HPDE6-E6E7 (cell line): Measurements from ENCODE around the gene GRAMD2A.

ENCODE experiments used
- DNase-seq: peaks from one replicate; pipeline ENCODE4 v3.0.0; 2011; ENCODE audit warnings: missing footprints; ENCODE audit errors: extremely low spot score

GRAMD2A gene

DNA sequence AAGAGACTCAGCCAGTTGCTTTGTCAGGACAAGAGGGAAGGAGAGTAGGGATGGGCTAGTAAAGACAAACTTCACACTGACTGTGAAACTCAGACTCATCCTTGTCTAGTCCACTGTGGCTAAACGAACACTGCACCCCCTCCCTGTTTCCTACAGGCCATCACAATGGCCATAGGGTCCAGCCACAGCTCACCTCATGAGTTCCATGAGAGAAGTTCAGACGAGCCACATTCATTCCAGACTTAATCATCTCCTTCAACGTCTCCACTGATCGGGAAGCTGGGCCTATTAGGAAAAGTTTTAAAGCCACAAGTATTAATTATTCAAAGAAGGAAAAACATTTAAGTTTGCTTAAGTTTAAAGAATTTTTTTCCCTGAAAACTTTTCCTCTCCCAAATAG is 19.6 kb upstream of the GRAMD2A start:
- DNase-seq, result no peak

DNA sequence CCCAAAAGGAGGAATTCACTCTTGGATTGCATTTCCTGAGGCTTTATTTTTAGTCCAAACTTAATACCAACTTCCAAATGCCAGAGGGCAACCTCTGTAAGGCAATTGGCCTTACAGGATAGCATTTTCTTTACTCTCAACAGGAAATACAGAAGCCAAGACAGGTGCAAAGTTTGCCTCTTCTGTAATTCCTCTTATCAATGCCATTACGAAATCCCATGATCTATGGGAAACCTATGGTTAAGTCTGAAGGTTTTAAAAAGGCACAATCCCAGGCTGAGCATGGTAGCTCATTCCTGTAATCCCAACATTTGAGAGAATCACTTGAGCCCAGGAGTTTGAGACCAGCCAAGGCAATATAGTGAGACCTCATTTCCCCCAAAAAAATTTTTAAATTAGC is 18.5 kb upstream of the GRAMD2A start:
- no peak for DNase-seq

DNA sequence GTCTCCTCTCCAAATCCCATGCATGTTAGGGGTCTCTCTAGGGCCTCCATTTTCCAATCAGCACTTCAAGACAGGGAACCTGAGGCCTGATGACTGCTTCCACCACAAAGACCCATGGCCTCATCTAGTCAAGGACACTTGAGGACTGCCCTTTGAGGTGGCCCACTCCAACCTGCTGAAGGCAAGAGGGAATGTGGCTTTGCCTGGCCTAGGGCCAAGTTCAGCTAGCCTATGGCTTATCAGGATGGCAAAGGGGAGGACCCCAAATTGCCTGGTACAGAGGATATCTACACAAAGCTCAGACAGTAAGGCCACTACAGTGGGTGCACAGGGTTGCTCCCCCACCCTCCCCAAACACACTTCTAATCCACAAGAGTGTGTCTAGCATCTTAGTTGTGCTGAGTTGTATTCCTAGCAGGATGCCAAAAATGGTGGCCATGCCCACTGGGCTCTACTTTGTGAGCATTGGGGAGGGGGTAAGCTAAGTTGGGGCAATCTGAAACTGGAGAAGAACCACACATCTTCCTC is 10.0 kb upstream of the GRAMD2A start:
- no peak for DNase-seq

DNA sequence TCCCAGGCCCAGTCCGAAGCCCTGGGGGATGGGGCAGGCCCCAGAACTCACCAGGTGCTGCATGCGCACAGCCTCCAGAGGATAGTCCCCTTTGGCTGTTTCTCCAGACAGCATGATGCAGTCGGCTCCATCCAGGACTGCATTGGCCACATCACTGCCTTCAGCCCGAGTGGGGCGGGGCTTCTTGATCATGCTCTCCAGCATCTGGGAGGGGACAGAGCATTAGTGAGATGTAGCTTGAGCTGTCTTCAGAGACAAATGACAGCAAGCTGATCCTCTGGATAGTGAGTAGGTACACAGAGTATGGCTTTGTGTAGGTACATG is 9.1 kb upstream of the GRAMD2A start:
- DNase-seq, result no peak

DNA sequence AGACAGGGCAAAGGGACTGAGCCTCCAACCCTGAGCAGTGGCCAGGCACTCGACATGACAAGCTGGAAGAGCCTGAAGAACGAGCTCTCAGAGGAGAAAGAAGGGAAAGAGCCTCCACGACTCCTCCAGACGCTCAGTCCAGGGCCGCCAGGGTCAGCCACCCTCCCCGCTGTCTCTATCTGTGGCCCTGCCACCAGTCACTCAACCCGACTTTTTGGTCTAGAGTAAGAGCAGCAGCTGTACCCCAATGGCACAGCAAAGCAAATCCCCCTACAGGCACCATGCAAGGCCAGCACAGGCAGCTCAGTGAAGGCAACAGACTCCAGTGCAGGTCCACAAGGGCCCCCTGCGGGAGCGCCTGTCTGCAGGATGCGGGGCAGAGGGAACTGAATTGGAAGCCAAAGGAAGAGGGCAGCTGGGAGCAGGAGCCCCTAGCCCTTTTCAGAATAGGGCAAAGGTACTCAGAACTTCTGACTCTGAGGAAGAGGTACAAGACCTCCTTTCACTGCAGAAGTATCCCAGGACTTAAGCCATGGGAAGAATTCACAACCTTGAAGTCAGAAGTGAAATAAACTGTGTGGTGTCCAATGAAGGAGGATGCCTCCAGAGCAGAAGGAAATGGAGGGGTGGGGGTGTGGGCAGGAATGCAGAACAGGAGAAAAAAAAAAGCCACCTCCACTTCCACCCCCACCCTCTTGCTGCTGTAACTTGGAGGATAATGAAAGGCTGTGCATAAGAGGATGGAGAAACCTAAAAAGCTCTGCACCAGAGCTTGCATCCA is 8.5 kb upstream of the GRAMD2A start:
- no peak for DNase-seq

DNA sequence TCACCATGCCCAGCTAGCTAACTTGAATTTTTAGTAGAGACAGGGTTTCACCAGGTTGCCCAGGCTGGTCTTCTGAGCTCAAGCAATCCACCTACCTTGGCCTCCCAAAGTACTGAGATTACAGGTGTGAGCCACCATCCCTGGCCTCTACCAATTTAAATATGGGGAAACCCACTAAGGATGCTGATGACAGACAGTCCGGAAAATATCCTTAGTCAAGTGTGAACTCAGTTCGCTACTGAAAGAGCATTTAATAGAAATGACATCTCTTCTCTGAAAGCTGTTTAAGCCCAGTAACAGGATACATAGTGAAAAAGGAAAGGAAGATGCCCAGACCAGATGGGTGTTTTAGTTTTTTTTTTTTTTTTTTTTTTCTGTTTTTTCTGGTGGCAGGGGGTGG is 7.7 kb upstream of the GRAMD2A start:
- DNase-seq, result no peak

DNA sequence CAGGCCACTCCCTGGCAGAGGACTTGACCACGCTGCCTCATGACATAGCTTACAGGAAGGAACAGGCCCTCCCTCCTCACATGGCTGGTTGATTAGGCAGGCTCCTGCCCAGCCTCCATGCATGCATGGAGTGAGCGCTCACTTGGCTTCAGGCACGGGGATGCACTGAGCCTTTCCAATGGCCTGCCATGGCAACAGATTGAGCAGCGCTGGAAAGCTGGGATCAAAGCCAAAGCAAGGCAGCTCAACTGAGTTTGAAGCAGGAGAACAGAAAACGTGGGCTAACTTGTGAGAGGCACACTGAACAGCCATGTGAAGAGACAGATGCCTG is 5.9 kb upstream of the GRAMD2A start:
- peak; percentile 86 for DNase-seq

DNA sequence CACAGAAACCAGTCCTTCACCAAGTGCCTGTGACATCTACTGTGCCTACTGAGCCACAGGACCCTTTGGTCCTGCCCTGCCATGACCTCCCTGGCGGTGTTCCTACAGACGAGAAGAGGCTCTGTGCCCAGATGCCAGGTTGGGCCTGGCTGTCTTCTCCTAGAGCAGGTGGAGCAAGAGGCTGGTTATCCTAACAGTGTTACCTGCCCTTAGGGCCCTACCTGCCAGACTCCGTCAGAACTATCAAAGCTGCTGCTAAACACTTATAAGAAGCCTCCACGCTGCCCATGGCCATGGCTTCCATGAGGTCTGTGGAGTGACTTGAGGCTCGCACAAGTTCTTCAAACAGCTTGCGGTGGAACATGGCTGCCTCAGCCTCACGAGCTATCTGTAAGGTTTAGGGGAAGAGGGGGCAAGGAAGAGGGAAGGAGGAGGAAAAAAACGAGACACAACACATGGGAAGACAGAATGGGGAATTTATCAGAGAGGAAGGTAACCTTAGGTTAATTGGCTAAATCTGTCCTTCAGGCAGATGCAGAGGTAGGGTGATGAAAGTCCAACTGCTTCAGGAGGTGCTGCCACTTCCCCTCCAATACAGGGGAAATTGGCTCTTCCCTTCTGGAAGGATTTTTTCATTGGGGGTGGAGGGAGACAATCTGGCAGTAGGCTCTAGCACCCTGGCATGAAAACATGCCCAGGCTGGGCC is 5.4 kb upstream of the GRAMD2A start:
- DNase-seq, result no peak

DNA sequence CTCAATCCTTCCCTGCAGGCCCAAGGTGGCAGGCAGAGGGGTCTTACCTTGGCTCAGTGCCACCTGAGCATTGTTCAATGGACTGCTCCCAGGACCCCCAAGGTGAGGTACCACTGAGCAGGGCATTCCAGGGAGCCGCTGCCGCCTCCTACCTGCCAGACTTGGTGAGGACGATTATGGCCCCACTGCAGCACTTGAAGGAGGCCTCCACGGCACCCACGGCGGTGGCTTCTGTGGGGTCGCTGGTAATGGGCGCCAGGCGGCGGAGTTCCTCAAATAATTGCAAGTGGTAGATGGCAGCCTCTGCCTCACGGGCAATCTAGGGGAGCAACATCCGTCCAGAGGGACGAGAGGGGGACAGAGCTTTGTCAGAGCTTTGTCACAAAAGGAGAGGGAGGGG is 4.7 kb upstream of the GRAMD2A start:
- DNase-seq, result no peak

DNA sequence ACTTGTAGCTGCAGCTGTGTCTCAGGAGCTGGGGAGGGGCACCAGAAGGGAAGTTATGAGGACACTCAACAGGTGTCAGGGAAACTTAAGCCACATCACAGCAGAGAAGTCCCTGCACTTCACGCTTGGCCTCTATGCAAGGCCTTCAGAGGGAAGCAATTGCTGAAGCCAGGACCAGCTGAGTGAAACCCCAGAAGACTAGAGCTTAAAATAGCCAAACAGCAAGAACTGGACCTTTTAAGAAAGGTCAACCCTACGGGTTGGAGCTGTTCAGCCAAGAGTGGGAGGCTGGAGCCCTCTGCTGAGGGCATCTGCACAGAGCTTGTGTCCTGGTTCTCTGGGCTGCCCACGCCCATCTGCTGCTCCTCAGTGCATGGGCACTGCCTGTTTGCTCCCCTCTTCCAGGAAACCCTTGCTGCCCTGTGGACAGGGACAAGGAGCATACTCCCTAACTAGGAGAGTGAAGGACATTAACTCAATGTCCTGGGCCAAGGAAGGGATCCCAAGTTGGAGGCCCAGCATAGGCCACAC is 3.9 kb upstream of the GRAMD2A start:
- no peak for DNase-seq

DNA sequence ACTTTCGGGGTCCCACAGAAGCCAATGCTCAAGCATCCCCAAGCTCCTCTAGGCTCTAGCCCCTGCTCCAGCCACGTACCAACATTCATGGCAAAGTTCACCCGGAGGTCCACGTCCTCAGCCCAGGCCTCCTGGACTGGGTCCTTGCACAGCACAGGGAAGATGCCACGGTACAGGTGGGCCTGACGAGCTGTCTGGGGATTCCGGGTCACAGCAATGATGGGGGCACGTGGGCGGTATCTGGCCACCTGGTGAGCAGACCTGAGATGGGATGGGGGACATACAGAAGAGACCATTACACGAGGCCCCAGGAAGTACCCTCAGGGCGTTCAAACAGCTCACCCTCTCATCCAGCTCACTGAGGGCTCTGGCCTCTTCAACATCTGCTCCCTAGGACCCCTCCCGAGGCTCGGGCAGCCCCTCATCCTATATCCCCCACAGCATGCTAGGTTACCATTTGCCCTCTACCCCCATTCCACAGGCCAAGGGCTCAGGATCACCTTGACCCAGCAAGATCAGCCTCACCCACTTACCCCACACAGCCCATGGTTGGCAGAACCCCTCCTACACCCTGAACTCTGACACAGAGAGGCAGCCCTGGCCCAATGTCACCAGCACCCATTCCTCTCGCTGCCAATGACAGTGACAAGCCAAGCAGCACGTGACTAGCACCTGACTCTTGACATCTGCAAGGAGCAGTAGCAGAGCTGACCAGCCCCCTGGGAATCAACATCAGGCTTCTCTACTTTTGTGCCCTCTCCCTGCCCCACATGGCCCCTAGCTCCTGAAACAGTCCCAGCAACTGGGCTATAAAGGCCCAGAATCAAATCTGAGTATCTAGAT is 3.0 kb upstream of the GRAMD2A start:
- DNase-seq, result no peak

DNA sequence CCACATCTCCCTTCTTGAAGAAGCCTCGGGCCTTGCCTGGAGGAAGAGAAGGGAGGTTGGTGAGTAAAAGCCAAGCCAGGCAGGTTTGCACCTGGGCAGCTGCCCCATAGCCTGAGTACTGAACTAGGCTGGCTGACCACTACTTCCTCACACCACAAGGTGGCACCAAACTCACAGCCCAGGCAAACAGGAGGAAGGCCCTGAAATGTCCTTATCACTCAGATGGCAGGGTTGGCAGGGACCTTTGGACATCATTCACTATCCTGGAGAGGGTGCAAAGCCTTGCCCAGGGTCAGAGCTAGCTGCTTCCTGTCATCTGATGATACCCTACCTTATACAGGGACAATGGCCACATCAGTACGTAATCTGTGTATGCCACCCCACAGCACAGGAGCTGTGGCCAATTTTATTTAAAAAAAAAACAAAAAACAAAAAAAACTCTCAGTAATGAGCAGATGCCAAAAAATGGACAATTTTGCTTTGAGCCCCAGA is 2.2 kb upstream of the GRAMD2A start:
- no peak for DNase-seq

DNA sequence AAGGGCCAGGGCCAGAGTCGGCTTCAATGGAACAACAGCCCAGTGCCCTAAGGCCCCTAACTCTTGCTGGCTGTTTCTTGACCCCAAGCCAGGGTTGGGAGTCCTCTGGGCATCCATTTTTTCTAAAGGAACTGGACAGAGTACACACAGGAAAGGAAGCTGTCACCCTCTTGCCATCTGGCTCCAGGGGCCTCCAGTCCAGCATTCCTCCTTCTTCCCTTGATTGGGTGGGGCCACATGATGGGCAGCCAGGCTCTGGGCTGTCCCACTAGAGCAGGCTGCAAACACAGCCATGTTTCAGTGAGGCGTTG is 1.6 kb upstream of the GRAMD2A start:
- no peak for DNase-seq

DNA sequence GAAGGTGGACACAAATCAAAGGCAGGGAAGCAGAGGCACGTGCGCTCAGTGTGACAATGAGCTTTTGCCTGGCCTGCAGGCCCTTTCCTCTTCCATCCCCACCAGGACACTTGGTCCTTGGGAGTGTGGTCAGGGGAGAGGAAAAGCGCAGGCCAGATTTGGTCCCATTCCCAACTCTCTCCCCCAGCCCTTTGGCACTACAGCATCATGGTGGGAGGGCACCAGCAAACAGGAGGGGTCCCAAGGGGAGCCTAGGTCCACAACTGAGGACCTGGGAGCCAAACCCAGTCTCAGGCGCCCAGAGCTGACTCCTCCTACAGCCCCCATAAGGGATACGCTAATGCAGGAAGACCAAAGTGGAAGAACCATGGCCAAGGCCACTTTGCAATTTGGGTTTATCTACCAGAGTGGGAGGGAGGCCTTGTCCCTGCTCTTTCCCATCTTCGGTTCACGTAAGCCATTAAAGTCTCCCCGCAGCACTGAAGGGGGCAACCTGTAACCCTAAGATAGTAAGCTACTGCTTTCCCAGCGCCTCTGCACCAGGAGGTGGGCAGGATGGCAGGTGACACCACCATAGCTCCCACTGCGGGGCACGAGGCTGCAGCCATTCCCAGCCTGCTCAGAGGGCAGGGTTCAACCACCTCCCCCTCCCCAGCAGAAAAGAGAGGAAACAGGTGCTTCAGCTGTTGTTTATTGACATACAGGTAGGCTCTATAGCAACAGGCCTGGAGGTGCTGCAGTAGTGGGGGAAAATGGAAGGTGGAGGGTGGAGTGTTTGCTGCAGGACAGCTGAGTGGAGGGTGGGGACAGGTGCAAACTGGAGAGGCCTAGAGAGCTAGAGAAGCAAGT is 993 bp upstream of the GRAMD2A start:
- no peak for DNase-seq

DNA sequence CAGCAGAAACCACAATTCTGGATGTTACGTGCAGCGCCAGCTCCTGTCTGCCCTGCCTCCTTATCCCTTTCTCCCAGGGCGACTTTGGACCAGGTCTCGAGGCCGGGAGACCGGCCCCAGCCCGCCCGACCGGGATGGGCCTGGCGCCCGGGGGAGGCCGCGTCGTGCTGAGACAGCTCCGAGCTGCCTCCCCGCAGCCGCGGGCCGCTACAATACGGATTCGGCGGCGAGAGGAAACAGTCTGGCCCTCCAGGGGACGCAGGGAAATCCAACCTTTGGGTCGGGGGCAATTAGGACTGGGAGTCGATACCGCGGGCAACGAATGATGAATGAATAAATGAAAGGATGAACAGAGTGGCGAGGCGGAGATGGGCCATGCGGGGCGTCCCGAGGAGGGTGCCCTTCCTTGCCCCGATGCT is 537 bp downstream of the GRAMD2A start:
- no peak for DNase-seq

DNA sequence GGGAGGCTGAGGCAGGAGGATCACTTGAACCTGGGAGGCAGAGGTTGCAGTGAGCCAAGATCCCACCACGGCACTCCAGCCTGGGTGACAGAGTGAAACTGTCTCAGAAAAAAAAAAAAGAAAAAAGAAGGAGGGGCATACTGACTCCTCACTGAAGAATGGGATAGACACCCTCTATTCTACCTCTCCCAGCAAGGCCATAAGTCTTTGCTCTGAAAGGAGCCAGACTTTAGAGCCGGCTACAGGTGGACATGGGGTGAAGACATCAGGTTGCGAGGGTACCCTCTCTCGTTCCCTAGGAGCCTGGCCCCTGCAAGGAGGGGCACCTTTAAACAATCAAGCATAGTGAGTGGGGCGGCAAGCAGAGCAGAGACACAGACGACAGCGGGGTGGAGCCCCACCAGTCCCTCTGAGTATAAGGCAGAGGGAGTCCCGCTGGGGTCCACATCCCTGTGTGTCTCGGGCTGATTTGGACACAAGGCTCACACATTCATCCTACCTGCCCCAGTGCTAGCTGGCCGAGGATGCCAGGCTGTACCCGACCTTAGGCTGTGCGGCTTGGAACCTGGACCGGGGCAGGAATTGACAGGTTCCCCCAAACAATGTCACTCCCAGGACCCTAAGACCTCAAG is 1.1 kb downstream of the GRAMD2A start:
- no peak for DNase-seq

DNA sequence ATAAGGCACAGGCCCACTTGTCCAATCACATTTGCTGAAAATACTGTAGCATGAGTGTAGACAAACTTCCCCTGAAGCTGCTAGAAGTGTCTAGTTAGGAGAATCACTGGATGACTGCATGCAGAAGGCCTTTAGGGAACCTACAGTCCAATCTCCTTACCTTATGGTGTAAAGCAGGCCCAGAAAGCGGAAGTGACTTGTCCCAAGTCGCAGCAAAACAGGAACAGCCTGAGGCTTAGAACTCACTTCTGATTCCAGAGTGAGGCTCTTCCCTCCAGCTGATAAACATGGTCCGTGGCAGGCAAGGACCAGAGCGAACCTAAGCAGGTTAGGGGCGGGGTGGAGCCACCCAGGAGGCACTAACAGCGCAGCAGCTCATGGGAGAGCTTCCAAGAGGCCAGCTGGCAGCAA is 2.5 kb downstream of the GRAMD2A start:
- DNase-seq, result no peak

DNA sequence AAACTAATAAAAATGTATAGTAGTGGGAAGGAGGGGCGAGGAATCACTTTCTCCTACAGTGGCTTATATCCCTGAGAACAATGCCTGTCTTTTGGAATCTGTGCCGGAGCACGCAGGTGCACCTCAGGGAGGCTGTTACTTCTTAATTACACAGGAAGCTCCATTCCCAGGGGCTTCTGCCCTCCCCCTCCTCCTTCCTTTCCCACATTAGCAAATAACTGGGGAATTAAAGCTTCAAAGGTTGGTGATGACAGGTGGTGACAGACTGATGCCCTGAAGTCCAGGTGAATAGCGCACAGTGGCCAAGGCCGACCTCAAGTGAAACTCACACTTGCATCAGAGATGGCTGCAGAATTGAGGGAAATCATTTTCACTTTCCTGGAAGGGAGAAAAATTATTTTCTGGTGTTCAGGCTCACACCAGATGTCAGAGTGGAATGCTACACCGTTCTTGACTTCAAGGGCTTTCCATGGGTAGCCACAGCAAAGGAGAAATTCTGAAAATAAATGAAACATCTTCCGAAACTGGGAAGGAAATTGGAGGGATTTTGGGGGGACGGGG is 3.7 kb downstream of the GRAMD2A start:
- DNase-seq, result no peak

DNA sequence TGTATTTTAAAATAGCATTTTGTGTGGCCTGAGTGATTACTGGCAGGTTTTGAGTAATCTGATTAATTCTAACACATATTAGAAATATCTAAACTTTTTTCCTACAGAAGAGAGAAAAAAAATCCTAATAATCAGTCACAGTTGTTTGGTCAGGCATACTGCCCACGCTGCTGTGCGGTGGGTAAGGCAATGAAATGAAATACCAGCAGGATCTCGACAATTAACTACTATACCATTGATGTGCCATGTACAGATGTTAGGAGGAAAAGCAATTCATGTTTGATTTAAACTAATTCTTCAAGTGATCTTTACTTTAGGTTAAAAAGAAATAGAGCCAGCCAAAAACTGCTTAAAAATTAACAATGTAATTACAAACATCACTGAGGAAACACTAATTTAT is 5.2 kb downstream of the GRAMD2A start:
- no peak for DNase-seq

DNA sequence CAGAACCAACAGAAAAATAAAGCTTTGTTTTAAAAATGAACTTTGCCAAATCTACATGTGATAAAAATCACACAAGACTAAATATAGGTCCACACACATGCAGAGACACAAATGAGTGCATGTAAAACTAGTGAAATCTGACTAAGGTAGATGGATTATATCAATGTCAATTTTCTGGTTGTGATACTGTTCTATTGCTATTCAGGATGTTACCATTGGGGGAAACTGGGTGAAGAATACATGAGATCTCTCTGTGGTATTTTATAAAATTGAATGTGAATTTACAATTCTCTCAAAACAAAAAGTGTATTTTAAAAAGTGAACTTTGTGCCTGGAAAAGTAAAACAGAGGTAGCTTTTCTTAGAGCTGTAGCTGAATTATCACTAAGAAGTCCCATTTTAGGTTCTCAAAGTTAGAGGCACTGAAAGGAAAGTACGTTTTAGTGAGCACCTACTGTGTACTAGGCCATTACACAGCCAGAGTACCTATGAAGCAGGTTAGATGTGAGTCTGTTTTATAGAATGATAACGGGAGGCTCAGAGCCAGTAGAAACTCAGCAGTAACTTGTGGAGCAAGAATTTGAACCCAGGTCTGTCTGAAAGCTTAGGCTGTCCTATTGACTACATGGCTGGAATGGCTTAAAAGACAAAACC is 8.2 kb downstream of the GRAMD2A start:
- DNase-seq, result no peak
